Measurements from ENCODE around the gene RWDD4. TPM values are rescaled to one million over a fixed set of nuclear protein-coding genes. Genes with fewer than 3 reads are reported as not detected.
"Not testable (repeated sequence)": the region's sequence is repeated elsewhere in the genome, so short reads cannot be mapped to it uniquely, and the experiment has no call there.

RWDD4 gene
- total RNA-seq, 2 donors from 2014 or later, result 17.3 to 17.6 TPM

DNA sequence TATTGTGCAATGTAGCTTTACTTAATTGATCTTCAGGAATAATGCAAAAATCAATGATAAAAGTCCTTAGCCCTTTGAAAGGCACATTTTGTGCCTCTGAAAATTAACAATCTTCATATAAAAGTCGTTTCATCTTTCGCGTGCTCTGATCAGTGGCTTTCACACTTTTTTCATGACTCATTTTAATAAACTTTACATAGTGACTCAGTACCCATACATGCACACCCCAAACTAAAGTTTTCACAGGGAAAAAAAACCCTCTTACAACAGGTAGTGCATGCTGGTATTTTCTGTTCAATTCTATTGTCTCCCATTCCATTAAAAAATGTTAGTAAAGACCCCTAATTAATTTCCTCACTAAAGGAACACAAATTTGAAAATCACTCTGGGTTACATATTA, 21.5 kb downstream of the RWDD4 start:
- no peak for ATAC-seq
- intact Hi-C loops (cut with DNase I, micrococcal nuclease), result no loop called here

DNA sequence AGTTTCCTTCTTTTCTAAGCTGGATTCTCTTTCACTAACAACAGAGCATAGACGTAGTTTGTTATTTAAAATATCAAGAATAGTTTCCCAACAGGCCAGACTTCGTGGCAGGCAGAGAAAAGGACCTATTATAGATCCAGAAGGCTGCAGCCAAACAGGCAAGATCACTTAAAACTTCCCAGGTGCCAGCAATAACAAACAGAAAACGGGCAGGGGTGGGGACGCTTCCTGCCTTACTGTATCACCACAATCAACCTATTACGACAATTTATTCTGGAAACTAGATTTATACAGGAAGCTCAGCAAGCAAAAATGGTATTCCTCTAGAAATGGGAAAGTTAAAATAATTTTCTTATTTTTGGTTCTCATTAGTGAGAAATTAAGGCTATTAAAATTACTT, 22.1 kb downstream of the RWDD4 start:
- DNase-seq (peak in 1 of 2 donors; percentile 31), ATAC-seq (peak; percentile 80)
- intact Hi-C loops (cut with DNase I, micrococcal nuclease), result no loop called here

More for the DNA sequence above, 21.5 kb downstream of the RWDD4 start:
- no peak for DNase-seq

DNA sequence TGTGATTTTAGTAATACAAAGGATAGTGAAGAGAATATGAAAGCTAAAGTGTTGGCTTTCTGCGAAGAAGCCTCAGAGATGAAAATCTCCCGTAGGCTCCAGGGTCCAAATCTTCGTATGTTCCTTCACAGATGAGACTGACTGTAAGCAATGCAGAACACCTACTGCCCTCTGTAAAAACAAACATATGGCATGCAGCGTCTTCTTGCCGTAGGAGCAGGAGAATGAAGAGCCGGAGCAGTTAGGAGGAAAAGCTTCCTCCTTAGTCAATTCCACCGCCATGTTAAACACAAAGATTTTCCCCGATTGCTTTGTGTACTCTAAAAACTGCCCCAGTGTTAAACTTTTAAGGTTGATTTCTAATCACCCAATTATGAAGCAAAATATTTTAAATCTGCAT, 22.5 kb downstream of the RWDD4 start:
- intact Hi-C loops (cut with DNase I, micrococcal nuclease), result no loop called here
- DNase-seq (peak in 1 of 2 donors; percentile 8), ATAC-seq (peak; percentile 98)

DNA sequence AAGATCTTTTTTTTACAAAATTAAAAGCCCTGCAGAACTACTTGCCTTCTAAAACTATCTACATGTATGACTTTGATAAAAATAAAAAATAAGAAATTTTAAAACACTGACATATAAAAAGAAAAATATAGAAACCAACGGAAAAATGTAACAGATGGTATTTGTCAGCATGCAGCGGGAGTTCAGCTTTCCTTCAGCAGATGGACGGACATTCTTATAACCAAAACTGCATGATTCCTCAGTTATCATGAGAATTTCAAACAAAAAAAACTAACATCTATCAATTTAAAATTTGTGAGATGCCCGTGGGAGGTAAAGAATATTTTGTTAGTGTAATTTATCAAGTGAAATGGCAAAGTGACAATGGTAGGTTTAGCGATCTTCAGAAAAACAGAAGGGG, 23.2 kb downstream of the RWDD4 start:
- no peak for DNase-seq
- no peak for ATAC-seq
- intact Hi-C loops (cut with DNase I, micrococcal nuclease), result no loop called here

DNA sequence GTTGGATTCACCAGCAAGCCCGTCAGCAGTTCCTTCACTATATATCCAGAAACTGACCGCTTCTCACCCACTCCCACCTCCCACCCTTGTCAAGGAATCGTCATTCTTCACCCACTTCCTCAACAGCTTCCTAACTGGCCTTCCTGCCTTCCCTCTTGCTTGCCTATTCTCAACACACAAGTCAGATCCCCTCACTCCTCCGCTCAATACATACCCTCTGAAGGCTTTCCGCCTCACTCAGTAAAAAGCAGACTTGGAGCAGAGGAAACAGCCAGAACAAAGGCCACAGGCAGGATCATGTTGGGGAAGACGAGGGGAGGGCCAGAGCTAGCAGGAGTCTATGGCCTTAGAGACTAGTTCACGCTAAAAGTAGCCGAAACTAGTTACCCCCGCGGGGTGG, 23.7 kb downstream of the RWDD4 start:
- DNase-seq (no peak), ATAC-seq (no peak)
- intact Hi-C loops (cut with DNase I, micrococcal nuclease), result no loop called here

DNA sequence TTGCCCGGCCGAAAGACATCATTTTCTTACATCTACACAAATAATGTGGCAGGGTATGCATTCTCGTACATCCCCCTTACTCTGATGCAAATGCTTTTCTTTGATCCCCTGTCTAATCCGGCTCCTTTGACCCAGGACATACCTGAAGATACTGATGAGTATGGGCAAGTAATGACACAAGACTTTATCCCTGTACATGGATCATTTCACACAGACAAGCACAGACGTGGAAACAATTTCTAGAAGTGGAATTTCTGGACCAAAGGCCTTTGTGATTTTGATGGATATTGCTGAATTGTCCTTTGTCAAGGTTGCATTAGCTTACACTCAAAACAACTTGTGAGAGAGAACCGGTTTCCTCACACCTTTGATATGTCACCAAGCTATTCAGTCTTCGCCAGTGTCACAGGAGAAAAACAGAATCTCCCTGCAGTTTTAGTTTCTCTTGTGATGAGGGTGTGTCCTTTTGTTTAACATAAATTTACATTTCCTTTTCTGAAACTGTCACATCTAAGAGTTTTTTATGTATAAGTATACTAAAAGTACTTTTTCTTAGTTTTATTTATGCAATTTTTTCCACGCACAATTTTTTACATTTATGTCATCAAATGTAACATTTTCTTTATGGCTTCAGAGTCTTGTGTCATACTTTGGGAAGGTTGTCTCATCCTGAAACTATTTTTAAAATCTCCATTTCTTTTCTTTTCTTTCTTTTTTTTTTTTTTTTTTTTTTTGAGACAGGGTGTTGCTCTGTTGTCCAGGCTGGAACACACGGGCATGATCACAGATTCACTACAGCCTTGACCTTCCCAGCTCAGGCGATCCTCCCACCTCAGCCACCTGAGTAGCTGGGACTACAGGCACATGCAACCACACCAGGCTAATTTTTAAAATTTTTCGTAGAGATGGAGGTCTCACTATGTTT, 25.2 kb downstream of the RWDD4 start:
- ATAC-seq (no peak), DNase-seq (no peak)
- intact Hi-C loops (cut with DNase I, micrococcal nuclease), result no loop called here

DNA sequence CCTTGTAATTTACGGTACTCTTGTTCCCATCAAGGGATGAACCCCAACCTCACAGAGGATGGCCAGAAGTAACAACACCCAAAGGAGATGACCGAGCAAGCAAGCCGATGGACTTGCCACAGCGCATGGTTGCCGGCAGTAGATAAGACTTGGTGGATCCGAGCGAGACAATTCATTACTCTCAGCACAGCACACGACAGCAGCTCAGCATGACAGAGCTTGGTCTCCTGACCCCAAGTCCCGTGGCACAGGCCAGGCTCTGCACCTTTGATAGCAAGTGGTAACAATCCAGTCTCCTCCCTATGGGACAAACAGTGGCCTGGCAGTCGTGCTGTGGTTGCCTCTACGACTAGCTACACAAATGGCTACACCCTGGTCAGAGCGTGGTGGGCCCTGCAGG, 26.3 kb downstream of the RWDD4 start:
- DNase-seq (no peak), ATAC-seq (no peak)
- intact Hi-C loops (cut with DNase I, micrococcal nuclease), result no loop called here

DNA sequence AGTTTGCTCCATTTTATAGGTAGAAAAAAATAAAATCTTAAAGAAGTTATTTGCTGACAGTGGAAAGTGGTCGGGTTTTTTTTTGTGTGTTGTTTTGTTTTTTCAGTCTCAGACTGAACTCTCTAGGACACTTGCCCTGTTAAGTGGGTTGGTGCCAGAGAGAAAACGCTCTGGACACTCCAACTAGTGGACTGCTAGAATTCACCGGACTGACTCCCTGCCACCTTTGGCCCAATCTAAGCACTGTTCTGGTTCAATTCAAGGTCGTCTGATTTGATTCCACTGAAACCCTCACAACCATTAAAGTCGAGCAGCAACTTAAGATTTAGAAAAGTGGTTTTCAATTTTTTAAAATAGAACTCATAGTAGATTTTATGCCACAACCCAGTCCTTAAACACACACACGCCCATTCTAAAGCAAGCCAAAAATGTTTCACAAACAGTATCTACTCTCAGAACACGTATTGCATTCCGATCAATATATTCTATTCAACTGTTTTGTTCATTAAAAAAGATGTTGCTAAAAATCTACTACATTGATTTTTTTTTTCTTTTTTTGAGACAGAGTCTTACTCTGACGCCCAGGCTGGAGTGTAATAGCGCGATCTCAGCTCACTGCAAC, 27.3 kb downstream of the RWDD4 start:
- ATAC-seq (no peak), DNase-seq (no peak)
- intact Hi-C loops (cut with DNase I, micrococcal nuclease), result no loop called here

DNA sequence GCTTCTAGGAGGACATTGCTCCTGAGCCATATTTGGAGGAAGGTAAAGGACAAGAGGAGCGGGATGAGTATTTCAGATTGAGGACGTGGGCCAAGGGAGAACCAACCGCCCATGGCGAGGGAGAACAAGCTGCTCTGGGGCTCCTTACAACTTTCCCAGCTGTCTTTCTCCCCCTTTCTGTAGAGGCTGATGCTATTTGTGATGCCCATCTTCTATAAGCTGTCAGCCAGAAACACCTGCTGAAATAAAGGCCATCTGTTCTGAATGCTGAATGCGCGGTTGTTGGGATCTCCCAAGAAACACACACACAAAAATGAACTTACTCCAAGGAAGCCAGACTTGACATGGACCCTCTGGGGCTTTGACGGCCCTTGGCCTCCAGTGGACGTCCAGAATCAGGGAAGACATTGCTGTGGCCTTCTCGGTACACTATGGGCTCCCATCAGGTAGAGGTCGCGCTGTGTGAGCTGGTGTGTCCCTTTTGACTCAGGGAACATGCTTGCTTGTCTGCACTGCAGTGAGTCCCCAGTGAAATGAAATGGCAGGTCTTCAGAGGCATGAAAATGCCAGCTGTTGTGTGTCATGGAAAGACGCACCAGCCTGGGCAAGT, 30.9 kb downstream of the RWDD4 start:
- DNase-seq (no peak), ATAC-seq (no peak)
- intact Hi-C loops (cut with DNase I, micrococcal nuclease), result no loop called here

DNA sequence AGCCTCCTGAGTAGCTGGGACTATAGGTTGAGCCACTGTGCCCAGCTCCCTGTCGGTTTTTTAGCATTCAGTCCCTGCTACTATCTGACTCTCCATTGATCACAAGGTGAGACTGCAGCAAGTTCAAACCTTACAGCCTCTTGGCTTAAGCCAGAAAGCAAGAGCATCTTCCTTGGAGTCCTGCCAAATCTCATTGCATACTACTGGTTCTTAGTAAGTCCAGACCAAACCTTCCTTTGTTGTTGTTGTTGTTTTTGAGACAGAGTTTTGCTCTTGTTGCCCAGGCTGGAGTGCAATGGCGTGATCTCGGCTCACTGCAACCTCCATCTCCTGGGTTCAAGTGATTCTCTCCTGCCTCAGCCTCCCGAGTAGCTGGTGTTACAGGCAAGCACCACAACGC, 31.7 kb downstream of the RWDD4 start:
- ATAC-seq; DNase-seq; intact Hi-C loops (cut with DNase I, micrococcal nuclease): not testable (repeated sequence)

DNA sequence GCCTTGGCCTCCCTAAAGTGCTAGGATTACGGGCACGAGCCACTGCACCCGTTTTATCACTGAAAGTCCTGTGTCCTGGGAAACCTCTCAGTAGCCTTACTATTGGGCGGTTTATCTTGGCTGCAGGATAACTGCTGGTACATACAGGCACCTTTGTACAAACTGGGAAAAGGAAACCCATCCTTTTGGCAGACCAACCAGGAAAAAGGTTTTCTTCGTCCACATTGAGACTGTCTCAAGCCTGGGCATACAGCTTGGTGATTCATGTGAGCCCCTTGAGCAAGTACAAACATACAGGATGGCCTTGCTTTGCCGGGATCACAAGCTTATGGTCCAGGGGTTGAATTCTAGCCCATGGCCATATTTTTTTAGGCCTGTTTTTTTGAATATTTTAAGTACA, 32.8 kb downstream of the RWDD4 start:
- intact Hi-C loops (cut with DNase I, micrococcal nuclease), result no loop called here
- DNase-seq, result no peak
- no peak for ATAC-seq

DNA sequence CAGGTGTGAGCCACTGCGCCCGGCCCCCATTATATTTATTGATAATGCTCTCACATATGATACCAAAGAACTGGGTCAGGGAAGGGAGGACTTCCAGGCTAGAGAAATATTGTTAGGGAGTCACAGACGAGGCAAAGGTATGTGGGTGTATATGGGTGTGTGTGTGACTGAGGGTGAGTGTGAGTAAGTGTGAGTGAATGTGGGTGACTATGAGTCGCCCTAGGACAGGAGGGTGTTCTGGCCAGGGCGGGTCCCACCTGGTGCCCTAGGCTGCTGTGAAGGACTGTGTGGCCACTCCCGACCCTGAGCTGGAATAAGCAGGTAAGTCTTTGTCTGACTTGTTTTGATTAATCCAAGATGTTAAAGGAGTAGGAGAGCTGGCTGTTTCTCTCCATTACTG, 34.4 kb downstream of the RWDD4 start:
- intact Hi-C loops (cut with DNase I, micrococcal nuclease), result no loop called here
- DNase-seq (no peak), ATAC-seq (no peak)

DNA sequence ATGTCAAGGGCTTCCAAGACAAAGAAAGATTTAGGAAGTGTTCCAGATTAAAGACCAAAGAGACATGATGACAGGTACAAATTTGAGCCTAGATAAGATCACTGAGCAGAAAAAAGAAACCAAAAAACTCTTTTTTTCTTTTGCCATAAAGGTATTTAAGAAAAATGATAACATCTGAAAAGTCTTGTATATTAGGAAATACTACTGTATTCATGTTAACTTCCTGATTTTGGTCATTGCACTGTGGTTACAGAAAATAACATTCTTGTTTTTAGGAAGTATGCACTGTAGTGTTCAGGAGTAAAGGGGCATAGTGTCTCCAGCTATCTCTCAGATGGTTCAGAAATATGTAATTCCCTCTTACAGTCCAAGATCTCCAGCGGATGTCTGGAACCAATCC, 37.1 kb downstream of the RWDD4 start:
- DNase-seq (no peak), ATAC-seq (no peak)
- intact Hi-C loops (cut with DNase I, micrococcal nuclease), result no loop called here

DNA sequence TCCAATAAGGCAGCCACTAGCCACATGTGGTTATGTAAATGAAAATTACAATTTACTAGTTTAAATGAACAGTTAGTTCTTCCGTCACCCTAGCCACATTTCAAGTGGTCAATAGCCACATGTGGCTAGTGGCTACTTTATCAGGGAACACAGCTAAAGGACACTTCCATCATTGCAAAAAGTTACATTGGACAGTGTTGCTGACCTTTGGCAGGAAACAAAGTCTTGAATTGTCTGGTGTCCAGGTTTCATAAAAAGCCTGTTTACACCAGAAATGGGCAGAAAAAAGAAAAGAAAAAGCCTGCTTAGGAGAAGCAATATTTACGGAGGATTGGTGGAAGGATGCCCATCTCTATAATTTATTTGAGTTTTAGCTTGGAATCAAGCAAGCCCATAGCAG, 38.6 kb downstream of the RWDD4 start:
- ATAC-seq, result no peak
- intact Hi-C loops (cut with DNase I, micrococcal nuclease), result no loop called here

DNA sequence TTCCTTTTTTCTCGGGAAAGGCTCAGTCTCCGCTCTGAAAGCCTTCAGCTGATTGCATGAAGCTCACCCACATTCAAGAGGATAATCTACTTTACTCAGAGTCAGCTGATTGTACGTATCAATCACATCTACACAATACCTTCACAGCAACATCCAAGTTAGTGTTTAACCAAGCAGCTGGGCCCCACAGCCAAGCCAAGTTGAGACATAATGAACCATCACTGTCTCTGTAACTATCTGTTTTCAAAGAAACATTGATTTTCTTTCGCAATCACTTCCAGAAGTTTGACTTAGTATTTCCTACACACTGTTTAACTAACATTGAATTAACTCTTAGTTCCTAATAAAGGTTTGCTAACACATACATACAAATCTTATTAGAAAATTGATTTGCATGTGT, 40.3 kb downstream of the RWDD4 start:
- ATAC-seq (no peak), DNase-seq (no peak)
- intact Hi-C loops (cut with DNase I, micrococcal nuclease), result no loop called here

More for the DNA sequence above, 38.6 kb downstream of the RWDD4 start:
- DNase-seq, result no peak

DNA sequence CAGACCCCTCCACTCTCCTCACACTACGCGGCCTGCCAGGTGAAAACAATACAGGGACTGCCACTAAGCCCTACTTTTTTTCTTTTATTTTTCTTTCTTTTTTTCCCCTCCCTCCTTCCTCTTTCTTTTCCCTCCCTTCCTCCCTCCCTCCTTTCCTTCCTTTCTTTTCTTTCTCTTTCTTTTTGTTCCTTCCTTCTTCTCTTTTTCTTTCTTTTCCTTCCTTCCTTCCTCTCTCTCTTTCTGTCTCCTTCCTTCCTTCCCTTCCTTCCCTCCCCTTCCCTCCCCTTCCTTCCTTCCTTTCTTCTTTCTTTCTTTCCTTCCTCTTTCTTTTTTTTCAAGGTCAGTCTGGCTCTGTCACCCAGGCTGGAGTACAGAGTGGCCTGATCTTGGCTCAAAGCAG, 41.9 kb downstream of the RWDD4 start:
- no peak for ATAC-seq
- intact Hi-C loops (cut with DNase I, micrococcal nuclease), result no loop called here
- DNase-seq, result no peak

DNA sequence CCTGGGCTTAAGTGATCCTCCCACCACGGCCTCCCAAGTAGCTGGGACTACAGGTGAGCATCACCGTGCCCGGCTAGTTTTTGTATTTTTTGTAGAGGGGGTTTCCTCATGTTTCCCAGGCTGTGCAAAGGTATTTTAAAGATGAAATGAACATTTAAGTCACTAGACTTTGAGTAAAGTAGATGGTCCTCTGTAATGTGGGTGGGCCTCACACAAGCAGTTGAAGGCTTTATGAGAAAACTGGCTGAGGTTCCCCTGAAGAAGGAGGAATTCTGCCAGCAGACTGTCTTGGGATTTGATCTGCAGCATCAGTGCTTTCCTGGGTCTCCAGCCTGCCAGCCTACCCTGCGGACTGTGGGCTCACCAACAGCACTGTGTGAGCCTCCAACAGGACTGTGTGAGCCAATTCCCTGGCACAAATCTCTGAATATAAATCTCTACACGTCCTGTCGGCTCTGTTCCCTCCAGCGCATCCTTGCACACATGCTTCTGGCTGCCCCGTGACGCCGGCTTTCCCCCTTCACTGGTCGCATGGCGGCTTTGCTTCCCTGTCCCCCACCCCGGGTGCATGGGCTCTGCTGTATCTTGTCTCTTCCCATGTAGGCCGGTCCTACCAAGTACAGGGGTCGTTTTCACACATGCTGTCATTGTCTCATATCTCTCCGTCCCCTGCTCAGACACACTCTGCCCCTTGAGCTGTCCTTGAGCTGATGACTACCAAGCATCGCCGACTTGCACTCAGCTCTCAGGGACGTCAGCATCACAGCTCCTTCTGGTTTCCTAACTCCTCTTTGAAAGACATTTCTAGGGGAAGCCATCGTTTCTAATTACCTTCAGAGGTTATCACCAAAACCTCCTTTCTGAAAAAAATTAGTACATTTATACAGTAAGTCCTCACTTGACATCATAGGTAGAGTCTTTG, 46.4 kb downstream of the RWDD4 start:
- intact Hi-C loops (cut with DNase I, micrococcal nuclease), result no loop called here
- ATAC-seq (no peak), DNase-seq (no peak)

DNA sequence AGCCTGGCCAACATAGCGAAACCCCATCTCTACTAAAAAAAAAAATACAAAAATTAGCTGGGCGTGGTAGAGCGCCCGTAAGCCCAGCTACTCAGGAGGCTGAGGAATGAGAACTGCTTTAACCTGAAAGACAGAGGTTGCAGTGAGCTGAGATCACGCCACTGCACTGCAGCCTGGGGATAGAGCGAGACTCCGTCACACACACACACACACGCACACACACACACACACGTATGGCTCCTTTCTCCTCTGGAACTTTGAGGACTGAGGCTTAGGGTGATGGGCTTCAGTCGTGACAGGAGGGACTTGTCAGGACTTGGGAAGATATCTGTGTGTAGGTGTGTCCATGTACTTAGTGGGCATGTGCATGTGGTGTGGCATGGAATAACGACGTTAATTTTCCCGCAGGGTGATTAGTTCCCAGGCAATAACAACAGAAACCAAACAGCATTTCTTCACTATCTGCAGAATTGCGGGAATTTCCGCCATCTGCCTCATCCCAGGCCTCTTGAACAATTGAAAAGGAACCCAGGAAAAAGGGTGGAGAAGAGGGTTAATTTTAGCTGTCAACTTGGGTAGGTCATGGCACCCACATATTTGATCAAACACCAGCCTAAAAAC, 47.7 kb downstream of the RWDD4 start:
- intact Hi-C loops (cut with DNase I, micrococcal nuclease), result no loop called here
- DNase-seq, result no peak
- ATAC-seq, result no peak

DNA sequence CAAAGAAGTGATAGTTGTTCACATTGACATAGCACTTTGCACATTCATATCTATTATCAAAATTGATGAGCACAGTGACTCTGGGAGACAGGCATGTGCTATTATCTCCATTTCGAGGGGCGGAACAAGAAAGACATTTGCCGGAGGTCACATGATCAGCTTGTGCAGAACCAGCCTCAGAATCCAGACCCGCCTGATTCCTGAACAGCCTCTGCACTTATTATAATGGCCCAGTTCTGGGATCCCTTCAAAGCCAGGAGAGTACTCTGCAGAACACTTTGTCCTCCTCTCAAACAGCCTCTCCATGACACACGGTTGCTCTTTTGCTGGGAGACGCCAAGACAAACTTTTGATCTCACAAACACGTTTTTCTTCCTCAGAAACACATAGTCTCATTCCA, 48.4 kb downstream of the RWDD4 start:
- intact Hi-C loops (cut with DNase I, micrococcal nuclease), result no loop called here
- DNase-seq, result no peak
- ATAC-seq, result no peak
